GM12891 (cell line): ENCODE data around the gene SPATA31D4.
A peak's percentile ranks its signal among the peaks of the same experiment; 100 is the strongest.

Experiments used
- DNase-seq: peaks from one replicate; pipeline ENCODE4 v3.0.0; 2011; ENCODE audit warnings: low spot score; ENCODE audit not compliant: insufficient read length
- FAIRE-seq: peaks from 2 replicates; lab custom pipeline; 2011; peaks lifted over from hg19 to GRCh38; lab: Jason Lieb, UNC
- PAX5 ChIP-seq: IDR thresholded peaks from 2 replicates; pipeline ENCODE4 v1.6.1; 2011; ENCODE audit warnings: low read length, moderate library complexity, mild to moderate bottlenecking; ENCODE audit not compliant: insufficient read depth, severe bottlenecking
- POLR2A ChIP-seq: IDR thresholded peaks from 2 replicates; pipeline ENCODE4 v1.6.1; 2011; ENCODE audit warnings: low read depth, low read length, control low read depth
- POLR2AphosphoS5 ChIP-seq: IDR thresholded peaks from 2 replicates; pipeline ENCODE4 v1.6.1; 2011; ENCODE audit warnings: low read depth, low read length, control low read depth
- POU2F2 ChIP-seq: IDR thresholded peaks from 2 replicates; pipeline ENCODE4 v1.6.1; 2011; ENCODE audit warnings: low read depth, mild to moderate bottlenecking, control low read depth, low read length, moderate library complexity
- SPI1 ChIP-seq: IDR thresholded peaks from 2 replicates; pipeline ENCODE4 v1.6.1; 2011; ENCODE audit warnings: low read depth, low read length, control low read depth
- TAF1 ChIP-seq: IDR thresholded peaks from 2 replicates; pipeline ENCODE4 v1.6.1; 2011; ENCODE audit warnings: low read depth, low read length, control low read depth

Gene SPATA31D4

DNA sequence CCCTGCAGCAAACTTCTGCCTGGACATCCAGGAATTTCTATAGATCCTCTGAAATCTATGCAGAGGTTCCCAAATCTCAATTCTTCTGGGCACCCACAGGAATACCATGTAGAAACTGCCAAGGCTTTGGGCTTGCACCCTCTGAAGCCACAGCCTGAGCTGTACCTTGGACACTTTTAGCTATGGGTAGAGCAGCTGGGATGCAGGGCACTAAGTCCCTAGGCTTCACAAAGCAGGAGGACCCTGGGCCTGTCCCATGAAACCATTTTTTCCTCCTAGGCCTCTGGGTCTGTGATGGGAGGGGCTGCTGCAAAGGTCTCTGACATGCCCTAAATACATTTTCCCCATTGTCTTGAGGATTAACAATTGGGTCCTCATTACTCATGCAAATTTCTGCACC lies 27.4 kb downstream of the SPATA31D4 start:
- no peak for FAIRE-seq
- DNase-seq, result no peak
- no peak for TF ChIP-seq POU2F2
- TF ChIP-seq POLR2A, result no peak
- no peak for TF ChIP-seq PAX5
- no peak for TF ChIP-seq POLR2AphosphoS5
- no peak for TF ChIP-seq SPI1

DNA sequence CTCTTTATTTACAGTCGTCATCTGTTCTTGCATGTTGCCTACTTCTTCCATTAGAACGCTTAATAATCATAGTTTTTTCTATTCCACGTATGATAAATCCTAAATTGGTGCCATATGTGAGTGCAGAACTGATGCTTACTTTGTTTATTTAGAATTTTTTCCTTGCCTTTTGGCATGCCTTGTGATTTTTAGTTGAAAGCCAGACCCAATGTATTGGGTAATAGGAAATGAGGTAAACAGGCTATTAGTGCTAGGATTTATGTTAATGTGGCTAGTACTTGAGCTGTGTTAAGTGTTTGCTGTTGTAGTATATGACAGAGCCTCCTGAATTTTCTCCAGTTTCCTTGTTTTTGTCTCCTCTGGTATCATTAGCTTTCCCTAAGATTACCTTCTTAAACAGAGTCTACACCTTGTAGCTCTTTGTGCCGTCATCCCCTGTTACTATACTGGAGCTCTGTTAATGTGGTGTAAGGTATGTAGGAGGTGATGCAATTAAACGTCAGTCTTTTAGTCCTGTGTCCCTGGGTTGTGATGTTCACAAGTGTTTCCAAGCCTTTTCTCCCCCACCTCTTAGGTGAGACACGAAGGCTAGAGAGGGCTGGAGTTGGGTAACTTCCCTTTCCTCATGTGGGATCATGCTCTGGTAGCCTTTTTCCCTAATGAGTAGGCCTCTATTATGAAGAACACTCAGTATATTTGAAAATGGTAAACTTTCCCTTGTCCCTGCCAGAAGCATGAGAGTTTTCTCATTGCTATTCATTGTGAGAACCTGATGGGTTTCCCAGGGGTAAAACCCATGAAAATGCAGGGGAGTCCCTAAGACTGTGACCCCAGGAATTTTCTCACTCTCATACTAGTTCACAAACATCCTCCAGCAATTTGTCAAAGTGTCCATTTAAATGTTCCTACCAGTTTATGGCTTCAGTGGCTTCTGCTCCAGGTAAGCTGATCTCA lies 36.3 kb downstream of the SPATA31D4 start:
- no peak for DNase-seq
- no peak for FAIRE-seq
- TF ChIP-seq TAF1, result no peak
- no peak for TF ChIP-seq POU2F2
- TF ChIP-seq SPI1, result no peak
- TF ChIP-seq PAX5, result no peak
- TF ChIP-seq POLR2AphosphoS5, result no peak

DNA sequence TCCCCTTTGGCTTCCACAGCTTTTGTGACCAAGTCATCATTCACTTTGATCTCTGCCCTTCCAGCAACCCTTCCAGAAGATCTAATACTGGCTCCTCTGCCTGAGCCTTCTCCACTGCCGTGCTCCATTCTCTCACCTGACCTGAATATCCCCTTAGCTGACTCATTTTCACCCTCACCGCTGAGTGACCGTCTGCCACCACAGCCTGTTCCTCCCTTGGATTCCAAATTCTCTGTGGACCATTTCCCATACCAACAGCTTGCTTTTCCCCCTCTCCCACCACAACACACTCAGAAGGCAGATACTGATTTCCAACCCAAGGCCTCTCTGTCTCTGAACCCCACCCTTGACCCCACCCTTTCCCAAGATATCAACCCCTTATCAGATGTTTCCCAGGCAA lies 39.8 kb downstream of the SPATA31D4 start:
- FAIRE-seq, result no peak
- no peak for DNase-seq
- TF ChIP-seq TAF1 (no peak), SPI1 (no peak), POLR2AphosphoS5 (no peak), POU2F2 (no peak), PAX5 (no peak), POLR2A (no peak)

DNA sequence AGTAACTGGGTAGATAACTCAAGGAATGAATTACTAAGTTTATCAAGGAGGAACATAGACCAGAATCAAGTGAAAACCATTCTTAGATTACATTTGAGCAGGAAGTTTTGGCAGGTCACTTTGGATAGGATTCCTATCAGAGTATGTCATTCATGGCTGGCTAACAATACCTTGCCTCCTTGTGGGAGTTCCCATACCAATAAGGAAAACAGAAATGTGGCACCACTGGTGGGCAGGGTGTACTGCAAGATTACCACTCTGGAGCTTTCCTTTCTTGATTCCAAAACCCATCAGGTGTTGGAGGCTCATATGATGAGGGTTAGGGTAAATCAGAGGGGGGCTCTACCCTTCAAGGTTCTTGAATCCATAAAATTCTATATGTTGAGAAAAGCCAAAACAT lies 41.7 kb downstream of the SPATA31D4 start:
- DNase-seq, result no peak
- TF ChIP-seq POLR2A (no peak), PAX5 (no peak), TAF1 (no peak), SPI1 (no peak), POLR2AphosphoS5 (no peak), POU2F2 (no peak)
- no peak for FAIRE-seq

DNA sequence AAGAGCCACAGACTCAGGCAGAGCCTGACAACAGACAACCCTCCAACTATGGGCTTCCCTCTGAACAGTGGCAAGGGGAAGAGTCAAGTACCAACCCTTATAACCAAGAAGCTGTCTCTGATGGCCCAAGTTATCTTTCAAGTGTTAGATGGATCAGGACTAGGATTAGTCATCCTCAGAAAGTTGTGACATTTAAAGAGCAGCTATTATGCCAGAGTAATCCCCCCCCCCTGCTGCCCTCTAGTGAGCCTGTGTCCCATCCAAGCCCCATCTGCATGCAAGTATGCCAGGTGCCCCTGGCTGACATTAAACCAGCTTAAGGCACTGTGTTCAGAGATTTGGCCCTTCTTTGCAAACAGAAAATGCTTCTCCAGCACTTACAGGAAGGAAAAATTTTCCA lies 43.5 kb downstream of the SPATA31D4 start:
- no peak for DNase-seq
- FAIRE-seq, result no peak
- TF ChIP-seq POU2F2 (no peak), POLR2AphosphoS5 (no peak), SPI1 (no peak), POLR2A (no peak), PAX5 (no peak), TAF1 (no peak)

DNA sequence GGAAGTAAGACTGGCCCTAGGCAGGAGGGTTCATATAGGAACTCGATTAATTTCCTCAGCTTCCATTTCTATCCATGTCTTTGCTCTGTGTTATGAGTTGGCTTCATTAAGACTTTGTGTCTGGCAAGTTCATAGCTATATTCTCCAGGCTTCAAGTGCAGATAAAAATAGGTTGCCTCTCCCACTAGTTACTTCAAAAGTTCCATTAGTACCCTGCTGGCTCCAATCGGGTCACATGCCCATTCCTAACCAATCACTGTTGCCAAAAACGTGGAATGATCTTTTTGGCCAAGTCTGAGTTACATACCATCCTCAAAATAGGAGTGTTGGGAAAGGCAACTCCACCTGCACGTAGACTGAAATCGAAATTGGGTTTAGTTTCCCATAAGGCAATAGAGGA lies 46.5 kb downstream of the SPATA31D4 start:
- FAIRE-seq (no peak), DNase-seq (no peak)
- TF ChIP-seq PAX5 (no peak), SPI1 (no peak), POU2F2 (no peak), TAF1 (no peak), POLR2A (no peak), POLR2AphosphoS5 (no peak)

DNA sequence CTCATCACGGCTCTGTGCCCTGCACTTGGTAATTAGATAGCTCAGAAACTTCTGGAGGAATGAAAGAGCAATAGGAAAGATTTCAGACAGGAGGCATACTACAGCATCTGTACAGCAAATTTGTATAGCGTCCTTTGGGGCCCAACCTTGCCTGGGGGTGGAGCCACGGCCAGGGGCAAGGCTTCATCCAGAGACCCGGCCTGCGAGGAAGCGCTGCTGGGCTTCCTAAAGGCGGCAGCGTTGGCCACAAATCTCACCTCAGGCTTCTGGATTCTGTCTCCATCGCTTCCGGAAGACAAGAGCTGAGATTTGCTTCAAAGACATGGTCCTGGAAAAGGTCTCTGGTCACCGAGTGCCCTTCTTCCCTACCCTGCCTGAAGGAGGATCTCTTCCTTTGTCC lies 48.1 kb downstream of the SPATA31D4 start:
- no peak for DNase-seq
- TF ChIP-seq POLR2A (no peak), SPI1 (no peak), POU2F2 (no peak), PAX5 (no peak), TAF1 (no peak), POLR2AphosphoS5 (no peak)
- no peak for FAIRE-seq

DNA sequence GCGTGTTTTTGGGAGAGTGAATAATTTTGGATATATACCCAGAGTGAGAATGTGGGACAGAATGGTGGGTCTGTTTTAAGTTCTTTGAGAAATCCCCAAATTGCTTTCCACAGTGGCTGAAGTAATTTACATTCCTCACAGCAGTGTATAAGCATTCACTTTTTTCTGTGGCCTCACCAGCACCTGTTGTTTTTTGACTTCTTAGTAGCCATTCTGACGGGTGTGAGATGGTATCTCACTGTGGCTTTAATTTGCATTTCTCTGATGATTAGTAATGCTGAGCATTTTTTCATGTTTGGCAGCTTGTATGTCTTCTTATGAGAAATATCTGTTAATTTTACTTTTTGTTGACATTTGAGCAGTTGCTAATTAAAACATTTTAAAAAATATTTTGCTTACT lies 51.0 kb downstream of the SPATA31D4 start:
- TF ChIP-seq SPI1 (no peak), POU2F2 (peak; percentile 53; the same call in 1 of the 2 replicates)
- DNase-seq (no peak), FAIRE-seq (no peak)

DNA sequence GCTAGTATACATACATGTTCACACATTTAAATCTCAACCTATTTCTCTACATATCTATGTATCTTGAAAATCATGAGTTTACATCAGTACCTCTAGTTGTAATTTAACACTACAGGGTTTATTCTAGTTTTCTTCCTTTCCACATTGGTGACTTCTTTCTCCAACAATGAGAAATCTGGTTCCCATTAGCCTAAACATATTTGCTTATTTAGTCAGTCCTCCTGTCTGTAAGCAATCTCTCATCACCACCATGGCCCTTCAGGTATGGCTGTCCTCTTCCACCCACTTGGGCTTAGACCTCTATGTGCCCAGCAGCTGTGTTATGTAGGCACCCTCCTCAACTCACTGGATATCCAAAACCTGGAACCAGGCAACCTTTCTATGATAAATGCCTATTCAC lies 52.3 kb downstream of the SPATA31D4 start:
- no peak for DNase-seq
- FAIRE-seq, result no peak
- TF ChIP-seq POU2F2 (no peak), TAF1 (no peak), PAX5 (no peak), POLR2A (no peak), POLR2AphosphoS5 (no peak), SPI1 (no peak)

DNA sequence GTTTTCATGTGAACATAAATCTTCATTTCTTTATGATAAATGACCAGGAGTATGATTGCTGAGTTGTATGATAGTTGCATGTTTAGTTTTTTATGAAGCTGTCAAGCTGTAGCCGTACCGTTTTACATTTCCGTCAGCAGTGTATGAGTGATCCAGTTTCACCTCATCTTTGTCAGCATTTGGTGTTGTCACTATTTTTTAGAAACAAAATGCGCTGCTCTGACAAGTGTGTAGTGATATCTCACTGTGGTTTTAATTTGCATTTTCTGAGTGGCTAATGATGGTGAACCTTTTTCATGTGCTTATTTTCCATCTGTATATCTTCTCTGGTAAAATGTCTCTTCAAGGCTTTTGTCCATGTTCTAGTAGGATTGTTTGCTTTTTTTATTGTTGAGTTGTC lies 53.7 kb downstream of the SPATA31D4 start:
- DNase-seq, result no peak
- TF ChIP-seq POU2F2 (no peak), PAX5 (no peak), TAF1 (no peak), SPI1 (no peak), POLR2A (no peak), POLR2AphosphoS5 (no peak)
- no peak for FAIRE-seq
